ENCODE measurements around the gene GOLGB1.
"Not testable (repeated sequence)": the region's sequence is repeated elsewhere in the genome, so short reads cannot be mapped to it uniquely, and the experiment has no call there.

Gene GOLGB1

DNA sequence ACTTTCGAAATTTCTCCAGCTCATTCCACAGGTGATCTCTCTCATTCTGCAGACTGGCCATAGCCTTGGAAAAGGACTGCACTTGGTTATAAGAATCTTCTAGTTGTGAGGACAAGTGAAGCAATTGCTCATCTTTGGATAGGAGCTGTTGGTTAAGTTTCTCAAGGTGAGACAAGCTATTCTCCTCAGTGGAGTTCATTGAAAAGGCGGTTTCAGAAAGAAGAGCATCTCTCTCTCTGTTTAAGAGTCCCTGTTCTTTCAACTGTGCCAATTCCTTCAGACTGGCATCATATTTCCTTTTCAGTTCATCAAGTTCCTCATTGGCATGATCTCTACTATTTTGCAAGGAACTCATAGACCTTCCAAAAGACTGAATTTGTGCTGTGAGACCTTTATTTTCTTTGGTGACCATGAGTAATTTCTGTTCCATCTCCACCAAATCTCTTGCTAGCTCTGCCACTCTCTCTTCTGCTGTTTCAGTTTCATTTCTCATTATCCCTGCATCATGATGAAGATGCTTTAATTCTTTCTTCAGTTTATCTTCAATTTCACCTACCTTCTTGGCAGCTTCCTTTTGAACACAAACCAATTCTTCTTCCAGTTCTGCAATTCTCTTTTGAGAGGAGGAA lies 58.6 kb downstream of the GOLGB1 start:
- Histone ChIP-seq H3K9me3 (ENCODE audit: insufficient read depth, low read depth, low read length) (no peaks in the 10 kb centered on the region), H3K27me3 (ENCODE audit: insufficient read depth, low read length, poor library complexity, severe bottlenecking) (no peaks in the 10 kb centered on the region), H3F3A (ENCODE audit: low read depth) (no peaks in the 10 kb centered on the region), H3K9ac (ENCODE audit: low read depth, low read length, poor library complexity, severe bottlenecking) (no peak overlapping the region), H3K4me3 (ENCODE audit: low read length, poor library complexity, severe bottlenecking) (no peak overlapping the region), H4K20me1 (ENCODE audit: insufficient read depth, low read length, poor library complexity, severe bottlenecking) (no peaks in the 10 kb centered on the region), H2AFZ (ENCODE audit: low read length) (no peak overlapping the region), H3K4me2 (ENCODE audit: low read depth, low read length, poor library complexity, severe bottlenecking) (no peak overlapping the region), H3K79me2 (ENCODE audit: insufficient read depth, low read length) (no peaks in the 10 kb centered on the region), H3K9me2 (replicated peaks; ENCODE audit: low read depth, low read length) (no peaks in the 10 kb centered on the region), H3K4me1 (ENCODE audit: insufficient read depth, low read length, poor library complexity, severe bottlenecking) (no peaks in the 10 kb centered on the region), H3K36me3 (ENCODE audit: insufficient read depth, low read length) (peaks cover 37% of the 10 kb centered on the region; the same call in 1 of the 2 replicates)
- TF ChIP-seq EZH2phosphoT487 (IDR thresholded peaks at IDR 0.05; ENCODE audit: borderline replicate concordance), result no peak
- TF ChIP-seq, protein P1, sequence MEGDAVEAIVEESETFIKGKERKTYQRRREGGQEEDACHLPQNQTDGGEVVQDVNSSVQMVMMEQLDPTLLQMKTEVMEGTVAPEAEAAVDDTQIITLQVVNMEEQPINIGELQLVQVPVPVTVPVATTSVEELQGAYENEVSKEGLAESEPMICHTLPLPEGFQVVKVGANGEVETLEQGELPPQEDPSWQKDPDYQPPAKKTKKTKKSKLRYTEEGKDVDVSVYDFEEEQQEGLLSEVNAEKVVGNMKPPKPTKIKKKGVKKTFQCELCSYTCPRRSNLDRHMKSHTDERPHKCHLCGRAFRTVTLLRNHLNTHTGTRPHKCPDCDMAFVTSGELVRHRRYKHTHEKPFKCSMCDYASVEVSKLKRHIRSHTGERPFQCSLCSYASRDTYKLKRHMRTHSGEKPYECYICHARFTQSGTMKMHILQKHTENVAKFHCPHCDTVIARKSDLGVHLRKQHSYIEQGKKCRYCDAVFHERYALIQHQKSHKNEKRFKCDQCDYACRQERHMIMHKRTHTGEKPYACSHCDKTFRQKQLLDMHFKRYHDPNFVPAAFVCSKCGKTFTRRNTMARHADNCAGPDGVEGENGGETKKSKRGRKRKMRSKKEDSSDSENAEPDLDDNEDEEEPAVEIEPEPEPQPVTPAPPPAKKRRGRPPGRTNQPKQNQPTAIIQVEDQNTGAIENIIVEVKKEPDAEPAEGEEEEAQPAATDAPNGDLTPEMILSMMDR (conservative IDR thresholded peaks at IDR 0.05; ENCODE audit: low read length), result no peak

DNA sequence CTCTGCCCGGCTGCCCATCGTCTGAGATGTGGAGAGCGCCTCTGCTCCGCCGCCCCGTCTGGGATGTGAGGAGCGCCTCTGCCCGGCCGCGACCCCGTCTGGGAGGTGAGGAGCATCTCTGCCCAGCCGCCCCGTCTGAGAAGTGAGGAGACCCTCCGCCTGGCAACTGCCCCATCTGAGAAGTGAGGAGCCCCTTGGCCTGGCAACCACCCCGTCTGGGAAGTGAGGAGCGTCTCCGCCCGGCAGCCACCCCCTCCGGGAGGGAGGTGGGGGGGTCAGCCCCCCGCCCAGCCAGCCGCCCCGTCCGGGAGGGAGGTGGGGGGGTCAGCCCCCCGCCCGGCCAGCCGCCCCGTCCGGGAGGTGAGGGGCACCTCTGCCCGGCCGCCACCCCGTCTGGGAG lies 60.8 kb downstream of the GOLGB1 start:
- not testable (repeated sequence) for H3K4me1 ChIP-seq (ENCODE audit: insufficient read depth, low read length, poor library complexity, severe bottlenecking); H3K4me2 ChIP-seq (ENCODE audit: low read depth, low read length, poor library complexity, severe bottlenecking); H3K9me3 ChIP-seq (ENCODE audit: insufficient read depth, low read depth, low read length); H3K79me2 ChIP-seq (ENCODE audit: insufficient read depth, low read length); H2AFZ ChIP-seq (ENCODE audit: low read length); H3F3A ChIP-seq (ENCODE audit: low read depth); H3K27me3 ChIP-seq (ENCODE audit: insufficient read depth, low read length, poor library complexity, severe bottlenecking); H3K9ac ChIP-seq (ENCODE audit: low read depth, low read length, poor library complexity, severe bottlenecking); H4K20me1 ChIP-seq (ENCODE audit: insufficient read depth, low read length, poor library complexity, severe bottlenecking); H3K4me3 ChIP-seq (ENCODE audit: low read length, poor library complexity, severe bottlenecking); H3K9me2 ChIP-seq (replicated peaks; ENCODE audit: low read depth, low read length)
- H3K36me3 ChIP-seq (ENCODE audit: insufficient read depth, low read length), result peaks cover 35% of the 10 kb centered on the region; the same call in 1 of the 2 replicates

DNA sequence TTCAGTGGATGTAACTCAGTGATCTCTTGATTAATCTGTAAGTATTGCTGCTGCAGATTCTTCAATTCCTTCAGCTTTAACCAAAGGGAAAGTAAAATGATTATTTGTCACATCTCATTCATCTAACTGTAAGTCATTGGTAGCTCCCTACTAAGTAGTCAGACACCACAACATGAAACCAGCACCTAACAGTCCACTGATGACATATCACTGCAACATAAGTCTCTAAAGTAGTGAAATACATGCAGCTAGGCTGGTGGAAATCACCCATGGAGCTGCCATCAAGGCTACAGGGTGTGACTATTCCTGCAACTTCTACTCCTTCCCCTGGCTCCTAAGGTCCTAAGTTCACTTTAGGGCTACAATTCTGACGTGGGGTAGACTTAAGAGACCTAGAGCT lies 67.7 kb downstream of the GOLGB1 start:
- Histone ChIP-seq H3K79me2 (ENCODE audit: insufficient read depth, low read length) (no peaks in the 10 kb centered on the region), H2AFZ (ENCODE audit: low read length) (no peak overlapping the region), H3K36me3 (ENCODE audit: insufficient read depth, low read length) (peaks cover 61% of the 10 kb centered on the region; the same call in 1 of the 2 replicates), H3K4me3 (ENCODE audit: low read length, poor library complexity, severe bottlenecking) (no peak overlapping the region), H3K4me1 (ENCODE audit: insufficient read depth, low read length, poor library complexity, severe bottlenecking) (no peaks in the 10 kb centered on the region), H3K4me2 (ENCODE audit: low read depth, low read length, poor library complexity, severe bottlenecking) (no peak overlapping the region), H4K20me1 (ENCODE audit: insufficient read depth, low read length, poor library complexity, severe bottlenecking) (no peaks in the 10 kb centered on the region), H3K9ac (ENCODE audit: low read depth, low read length, poor library complexity, severe bottlenecking) (no peak overlapping the region), H3K9me2 (replicated peaks; ENCODE audit: low read depth, low read length) (no peaks in the 10 kb centered on the region), H3F3A (ENCODE audit: low read depth) (no peaks in the 10 kb centered on the region), H3K27me3 (ENCODE audit: insufficient read depth, low read length, poor library complexity, severe bottlenecking) (no peaks in the 10 kb centered on the region), H3K9me3 (ENCODE audit: insufficient read depth, low read depth, low read length) (peaks cover 8% of the 10 kb centered on the region; the same call in 1 of the 2 replicates)
- no peak for TF ChIP-seq EZH2phosphoT487 (IDR thresholded peaks at IDR 0.05; ENCODE audit: borderline replicate concordance)
- TF ChIP-seq, protein P1 (conservative IDR thresholded peaks at IDR 0.05; ENCODE audit: low read length), result no peak

DNA sequence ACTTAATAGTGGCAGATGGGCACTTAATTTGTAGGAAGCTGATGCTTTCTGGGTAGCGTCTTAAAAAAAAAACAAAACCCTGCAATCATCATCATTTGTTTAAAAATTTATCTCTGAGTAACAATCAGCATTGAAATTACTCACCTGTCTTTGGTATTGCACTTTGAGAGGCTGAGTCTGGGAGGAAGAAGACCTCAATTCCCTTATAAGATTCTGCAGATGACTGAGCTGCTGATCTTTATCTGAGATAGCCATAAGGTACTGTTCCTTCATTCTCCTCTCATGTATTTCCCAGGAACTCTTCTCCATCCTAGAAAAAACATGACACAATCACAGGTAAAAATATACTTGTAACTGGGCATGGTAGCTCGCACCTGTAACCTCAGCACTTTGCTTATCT lies 72.4 kb downstream of the GOLGB1 start:
- no peaks in the 10 kb centered on the region for H3K4me1 ChIP-seq (ENCODE audit: insufficient read depth, low read length, poor library complexity, severe bottlenecking)
- no peaks in the 10 kb centered on the region for H4K20me1 ChIP-seq (ENCODE audit: insufficient read depth, low read length, poor library complexity, severe bottlenecking)
- no peaks in the 10 kb centered on the region for H3K79me2 ChIP-seq (ENCODE audit: insufficient read depth, low read length)
- H2AFZ ChIP-seq (ENCODE audit: low read length), result no peak overlapping the region
- H3K27me3 ChIP-seq (ENCODE audit: insufficient read depth, low read length, poor library complexity, severe bottlenecking), result no peaks in the 10 kb centered on the region
- H3K36me3 ChIP-seq (ENCODE audit: insufficient read depth, low read length), result peaks cover 83% of the 10 kb centered on the region
- no peak overlapping the region for H3K9ac ChIP-seq (ENCODE audit: low read depth, low read length, poor library complexity, severe bottlenecking)
- H3F3A ChIP-seq (ENCODE audit: low read depth), result no peaks in the 10 kb centered on the region
- H3K9me2 ChIP-seq (replicated peaks; ENCODE audit: low read depth, low read length), result no peaks in the 10 kb centered on the region
- H3K4me3 ChIP-seq (ENCODE audit: low read length, poor library complexity, severe bottlenecking), result no peak overlapping the region
- TF ChIP-seq, protein P1 (conservative IDR thresholded peaks at IDR 0.05; ENCODE audit: low read length), result no peak
- no peak for TF ChIP-seq EZH2phosphoT487 (IDR thresholded peaks at IDR 0.05; ENCODE audit: borderline replicate concordance)
- no peak overlapping the region for H3K4me2 ChIP-seq (ENCODE audit: low read depth, low read length, poor library complexity, severe bottlenecking)
- H3K9me3 ChIP-seq (ENCODE audit: insufficient read depth, low read depth, low read length), result no peaks in the 10 kb centered on the region

Measured in Loucy (cell line).